GM12892 (cell line): ENCODE results near the gene NEK10.

Experiments used
- POLR2A ChIP-seq: IDR thresholded peaks from 2 replicates; pipeline ENCODE4 v1.6.1; 2011; ENCODE audit warnings: low read depth, low read length, control low read depth
- POLR2AphosphoS5 ChIP-seq: IDR thresholded peaks from 2 replicates; pipeline ENCODE4 v1.6.1; 2011; ENCODE audit warnings: low read depth, low read length, control low read depth

DNA sequence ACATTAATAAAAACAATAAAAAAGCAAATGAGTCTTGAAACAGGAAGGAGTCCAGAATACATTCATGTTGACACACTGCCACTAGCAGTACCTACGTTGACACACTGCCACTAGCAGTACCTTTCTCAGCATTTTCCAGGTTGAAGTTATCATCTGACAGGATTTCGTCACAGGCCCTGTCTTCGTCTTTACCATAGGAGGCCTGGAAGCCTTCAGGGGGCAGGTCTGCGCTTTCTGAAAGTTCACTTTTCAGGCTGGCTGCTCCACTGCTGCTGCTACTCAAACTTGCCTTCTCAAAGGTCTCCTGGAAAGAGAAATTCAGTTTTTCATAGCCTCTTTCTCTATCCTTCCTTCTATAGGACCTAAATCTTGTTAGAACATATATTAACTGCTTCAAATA is 194.7 kb downstream of the NEK10 start:
- TF ChIP-seq POLR2A (no peak), POLR2AphosphoS5 (no peak)
